ENCODE results near the gene TRMT112.

TRMT112 gene

DNA sequence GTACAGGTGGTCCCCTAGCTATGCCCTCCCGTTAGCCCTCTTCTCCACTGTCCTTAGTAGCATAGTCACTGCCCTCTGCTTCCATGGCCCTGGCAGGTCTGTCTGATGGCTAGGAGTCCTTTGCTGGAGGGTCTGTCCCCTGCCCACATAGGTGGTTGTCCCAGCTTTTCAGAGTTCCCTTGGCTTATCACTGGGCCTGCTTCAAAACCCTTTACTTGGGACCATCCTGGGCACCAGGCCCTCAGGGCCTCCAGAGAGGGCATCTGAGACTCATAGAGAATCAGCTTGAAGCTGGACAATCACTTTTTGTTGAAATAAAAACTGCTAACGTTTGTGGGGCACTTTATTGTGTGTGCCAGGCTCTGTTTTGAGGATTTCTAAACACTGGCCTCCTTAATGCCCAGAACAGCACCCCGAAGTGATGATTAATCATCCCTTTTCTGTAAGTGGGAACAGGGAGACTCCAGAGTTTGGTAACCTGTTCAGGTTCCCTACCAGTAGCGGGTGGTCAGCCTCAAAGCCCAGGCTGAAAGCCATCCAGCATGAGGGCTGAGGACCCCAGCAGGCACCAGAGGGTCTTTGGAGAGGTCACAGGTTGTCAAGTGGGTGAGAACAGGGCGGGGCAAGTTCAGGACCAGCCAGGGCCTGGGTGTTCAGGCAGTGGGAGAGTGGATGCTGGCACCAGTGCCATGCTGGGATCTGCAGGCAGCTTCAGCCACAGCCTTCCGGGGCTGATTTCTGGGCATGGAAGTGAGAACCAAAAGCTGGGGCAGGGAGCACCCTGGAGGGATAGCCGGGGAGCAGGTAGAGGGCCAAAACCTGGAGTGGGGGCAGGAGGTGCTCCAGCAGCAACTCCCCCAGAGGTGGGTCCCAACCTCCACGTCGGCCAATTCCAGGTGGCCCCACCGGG, 26.8 kb downstream of the TRMT112 start:
- no peak for DNase-seq

DNA sequence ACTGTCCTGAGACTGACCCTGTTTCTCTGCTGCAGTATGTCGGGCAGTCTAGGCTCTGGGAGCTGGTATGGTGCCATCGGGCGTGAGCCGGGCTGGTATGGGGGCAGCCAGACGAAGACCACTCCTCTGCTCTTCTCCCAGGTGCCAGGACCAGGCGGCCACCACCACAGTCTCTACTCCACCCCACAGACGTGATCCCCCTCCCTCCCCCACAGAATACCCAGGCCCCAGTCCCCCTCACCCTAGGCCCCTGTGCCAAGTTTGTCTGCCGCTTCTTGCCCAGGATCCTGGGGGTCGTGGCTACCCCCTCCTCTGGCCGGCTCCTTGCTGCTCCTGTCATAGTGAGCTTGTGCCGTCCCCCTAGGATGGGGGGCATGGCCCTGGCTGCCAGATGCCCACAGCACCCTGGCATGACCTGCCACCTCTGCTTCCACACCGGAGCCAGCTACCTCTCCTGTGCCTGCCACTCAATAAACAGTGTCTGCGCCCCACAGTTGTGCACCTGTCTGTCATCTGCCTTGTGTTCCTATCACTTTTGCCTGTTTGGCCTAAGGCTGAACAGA, 28.3 kb downstream of the TRMT112 start:
- no peak for DNase-seq

DNA sequence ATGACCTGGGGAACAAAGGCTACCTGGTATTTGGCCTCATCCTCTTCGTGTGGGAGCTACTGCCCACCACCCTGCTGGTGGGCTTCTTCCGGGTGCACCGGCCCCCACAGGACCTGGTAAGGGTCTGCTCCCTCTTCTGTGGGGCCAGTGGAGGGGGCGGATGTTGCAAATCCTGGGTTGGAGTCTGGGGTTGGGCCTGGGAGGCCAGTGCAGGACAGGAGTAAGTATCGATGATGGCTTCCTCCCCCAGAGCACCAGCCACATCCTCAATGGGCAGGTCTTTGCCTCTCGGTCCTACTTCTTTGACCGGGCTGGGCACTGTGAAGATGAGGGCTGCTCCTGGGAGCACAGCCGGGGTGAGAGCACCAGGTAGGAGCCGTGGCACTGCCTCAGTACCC, 29.0 kb downstream of the TRMT112 start:
- no peak for DNase-seq

DNA sequence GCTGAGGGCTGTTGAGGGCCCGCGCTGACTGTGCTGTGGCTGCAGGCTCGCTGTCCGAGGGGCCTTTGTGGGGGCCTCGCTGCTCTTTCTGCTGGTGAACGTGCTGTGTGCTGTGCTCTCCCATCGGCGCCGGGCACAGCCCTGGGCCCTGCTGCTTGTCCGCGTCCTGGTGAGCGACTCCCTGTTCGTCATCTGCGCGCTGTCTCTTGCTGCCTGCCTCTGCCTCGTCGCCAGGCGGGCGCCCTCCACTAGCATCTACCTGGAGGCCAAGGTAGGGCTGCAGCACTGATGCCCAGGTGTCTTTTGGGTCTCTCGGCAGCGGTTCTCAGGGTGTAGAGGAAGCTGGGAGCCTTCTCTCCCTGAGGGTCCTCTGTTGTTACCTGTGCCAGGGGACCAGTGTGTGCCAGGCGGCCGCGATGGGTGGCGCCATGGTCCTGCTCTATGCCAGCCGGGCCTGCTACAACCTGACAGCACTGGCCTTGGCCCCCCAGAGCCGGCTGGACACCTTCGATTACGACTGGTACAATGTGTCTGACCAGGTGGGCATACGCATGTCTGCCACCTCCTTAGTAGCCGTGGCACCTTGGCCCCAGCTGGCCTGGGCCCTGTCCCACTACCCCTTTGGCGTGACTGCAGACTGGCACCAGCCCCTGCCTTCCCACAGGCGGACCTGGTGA, 29.5 kb downstream of the TRMT112 start:
- no peak for DNase-seq

DNA sequence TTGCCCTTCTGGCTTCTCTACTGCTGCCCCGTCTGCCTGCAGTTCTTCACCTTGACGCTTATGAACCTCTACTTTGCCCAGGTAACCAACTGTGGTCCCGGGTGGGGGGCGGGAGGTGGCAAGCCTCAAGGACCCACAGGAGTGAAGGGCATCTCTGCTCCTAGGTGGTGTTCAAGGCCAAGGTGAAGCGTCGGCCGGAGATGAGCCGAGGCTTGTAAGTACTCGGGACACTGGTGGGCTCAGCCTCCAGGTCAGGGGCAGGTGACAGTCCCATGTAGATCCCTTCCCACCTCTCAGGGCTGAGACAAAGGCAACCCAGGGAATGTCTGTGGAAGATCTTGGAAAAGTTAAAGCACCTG, 30.6 kb downstream of the TRMT112 start:
- no peak for DNase-seq

DNA sequence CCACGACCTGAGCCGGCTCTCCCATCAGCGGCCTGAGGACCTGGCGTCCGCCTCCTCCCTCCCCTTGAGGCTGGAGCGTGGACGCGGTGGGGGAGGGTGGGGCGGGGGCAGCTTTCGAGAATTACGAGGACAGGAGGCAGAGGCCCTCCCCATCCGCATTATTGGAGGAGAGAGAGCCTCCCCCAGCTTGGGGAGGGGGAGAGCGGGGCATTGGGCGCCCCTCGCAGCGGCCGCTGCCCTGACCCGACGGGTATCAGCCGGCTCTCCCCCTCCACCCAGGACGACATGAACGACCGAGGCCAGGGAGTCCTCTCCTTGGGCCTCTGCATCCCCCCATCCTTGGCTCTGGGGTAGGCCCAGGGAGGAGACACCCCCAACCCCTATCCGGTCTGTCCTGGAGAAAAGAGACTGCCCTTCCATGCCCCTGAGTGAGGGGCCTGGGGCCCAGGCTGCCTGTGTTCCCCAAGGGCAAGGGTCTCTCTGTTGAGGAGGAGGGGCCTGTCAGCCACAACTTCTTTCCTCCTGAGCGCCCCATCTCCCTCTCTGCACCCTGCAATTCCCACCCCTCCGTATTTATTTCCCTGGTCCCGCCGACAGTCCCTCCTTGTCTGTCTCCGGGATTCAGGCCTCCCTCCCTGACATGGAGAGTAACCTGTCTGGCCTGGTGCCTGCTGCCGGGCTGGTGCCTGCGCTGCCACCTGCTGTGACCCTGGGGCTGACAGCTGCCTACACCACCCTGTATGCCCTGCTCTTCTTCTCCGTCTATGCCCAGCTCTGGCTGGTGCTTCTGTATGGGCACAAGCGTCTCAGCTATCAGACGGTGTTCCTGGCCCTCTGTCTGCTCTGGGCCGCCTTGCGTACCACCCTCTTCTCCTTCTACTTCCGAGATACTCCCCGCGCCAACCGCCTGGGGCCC, 31.2 kb downstream of the TRMT112 start:
- no peak for DNase-seq

DNA sequence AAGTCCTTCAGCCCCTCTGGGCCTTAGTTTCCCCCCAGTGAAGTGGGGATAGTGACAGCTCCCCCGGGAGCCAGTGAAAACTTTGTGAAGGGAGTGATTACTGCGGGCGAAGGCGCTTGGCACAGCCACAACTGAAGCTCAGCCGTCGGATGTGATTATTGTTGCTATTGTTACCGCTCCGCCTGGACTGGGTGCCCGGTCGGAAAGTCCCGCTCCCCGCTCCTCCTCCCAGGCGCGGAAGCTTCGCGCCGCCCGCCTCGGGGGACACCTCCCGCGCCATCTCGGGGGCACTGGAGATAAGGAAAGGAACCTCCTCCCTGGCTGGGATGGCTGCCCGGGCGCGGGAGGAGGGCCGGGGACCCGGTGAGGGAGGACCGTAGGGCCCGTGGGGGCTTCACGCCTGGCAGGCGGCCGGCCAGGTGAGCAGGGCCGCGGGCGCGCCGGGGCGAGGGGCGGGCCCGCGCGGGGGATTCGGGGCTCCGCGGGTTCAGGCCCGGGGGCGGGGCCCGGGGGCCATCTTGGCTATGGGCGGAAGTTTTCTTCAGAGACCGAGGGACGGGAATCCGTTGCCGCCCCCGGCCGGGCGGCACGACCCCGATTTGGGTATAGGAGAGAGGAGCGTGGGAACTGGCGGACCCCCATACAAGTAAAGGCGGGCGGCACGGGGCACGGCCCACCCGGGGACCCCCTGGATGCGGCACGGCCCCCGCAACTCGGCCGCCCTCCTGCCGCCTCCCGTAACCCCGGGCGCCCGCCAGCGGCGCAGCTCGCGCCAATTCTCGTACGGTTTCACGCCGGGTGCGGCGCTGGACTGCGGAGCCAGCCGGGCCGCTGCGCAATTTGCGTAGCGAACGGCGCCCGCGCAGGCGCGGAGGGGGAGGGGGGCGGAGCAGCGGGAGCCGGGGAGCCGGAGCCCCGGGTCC, 32.1 kb downstream of the TRMT112 start, which contains the start of gene GPR137:
Gene GPR137 (plus strand): TSS at position 887 of the 923 bp plus-strand sequence. CDS start 677 bp downstream, outside the sequence.
- DNase-seq: peak; percentile 91

DNA sequence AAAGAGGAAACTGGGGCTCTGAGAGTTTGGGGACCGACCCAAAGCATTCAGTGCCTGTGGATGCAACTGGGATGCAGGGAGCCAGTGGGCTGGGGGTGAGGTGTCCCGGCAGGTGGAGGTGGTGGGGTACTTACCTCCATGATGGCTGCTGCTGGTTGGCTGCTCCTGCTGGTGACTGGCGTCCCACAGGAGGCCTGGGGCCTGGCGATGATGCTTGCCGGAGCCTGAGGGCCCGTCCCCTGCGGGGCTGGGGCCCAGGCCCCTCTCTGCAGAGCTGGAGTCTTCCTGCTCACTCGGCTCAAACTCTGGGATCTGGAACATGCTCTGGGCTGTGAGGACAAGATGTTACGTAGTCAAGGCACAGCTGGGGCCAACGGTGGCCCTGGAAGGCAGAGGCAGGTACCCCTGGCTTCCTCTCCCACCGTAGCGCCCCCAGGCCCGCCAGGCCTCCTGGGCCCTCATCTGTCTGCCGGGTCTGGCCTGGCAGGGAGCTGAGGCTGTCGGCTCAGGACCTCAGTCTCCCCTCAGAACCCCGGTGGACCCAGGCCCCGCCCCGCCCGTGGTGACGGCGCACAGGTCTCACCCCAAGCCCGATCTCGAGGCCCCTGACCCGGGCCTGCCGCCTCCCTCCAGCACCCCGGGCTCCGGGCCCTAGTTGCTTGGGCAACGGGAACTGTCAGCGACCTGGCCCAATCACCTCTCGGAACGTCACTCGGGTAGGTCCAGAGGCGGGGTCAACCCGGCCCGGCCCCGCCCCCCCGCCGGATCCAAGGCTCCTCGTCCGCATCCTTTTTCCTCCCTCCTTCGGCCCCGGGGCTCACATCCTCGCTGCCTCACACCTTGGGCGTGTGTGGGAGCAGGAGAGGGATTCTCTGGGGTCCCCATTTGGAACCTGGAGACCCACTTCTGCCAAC, 33.1 kb downstream of the TRMT112 start, which contains the start of gene BAD:
Gene BAD (minus strand): TSS at position 618 of the 914 bp plus-strand sequence. CDS start 297 bp downstream, at position 321.
- peak; percentile 92 for DNase-seq

DNA sequence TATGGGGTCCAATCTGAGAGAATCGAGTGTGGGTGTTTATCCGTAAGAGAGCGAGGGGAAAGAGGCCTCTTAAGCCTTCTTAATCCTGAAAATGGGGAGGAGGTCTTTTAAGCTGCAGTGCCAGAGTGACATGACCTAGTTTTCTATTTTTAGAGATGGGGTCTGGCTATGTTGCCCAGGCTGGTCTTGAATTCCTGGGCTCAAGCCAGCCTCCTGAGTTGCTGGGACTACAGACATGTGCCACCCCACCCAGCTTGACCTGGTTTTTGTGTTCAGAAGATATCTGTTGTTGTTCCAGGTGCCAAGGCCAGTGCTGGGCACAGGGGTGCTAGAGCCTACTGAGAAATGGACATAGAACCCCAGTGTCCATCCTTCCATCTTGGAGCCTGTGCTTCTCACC, 34.3 kb downstream of the TRMT112 start:
- DNase-seq: no peak

DNA sequence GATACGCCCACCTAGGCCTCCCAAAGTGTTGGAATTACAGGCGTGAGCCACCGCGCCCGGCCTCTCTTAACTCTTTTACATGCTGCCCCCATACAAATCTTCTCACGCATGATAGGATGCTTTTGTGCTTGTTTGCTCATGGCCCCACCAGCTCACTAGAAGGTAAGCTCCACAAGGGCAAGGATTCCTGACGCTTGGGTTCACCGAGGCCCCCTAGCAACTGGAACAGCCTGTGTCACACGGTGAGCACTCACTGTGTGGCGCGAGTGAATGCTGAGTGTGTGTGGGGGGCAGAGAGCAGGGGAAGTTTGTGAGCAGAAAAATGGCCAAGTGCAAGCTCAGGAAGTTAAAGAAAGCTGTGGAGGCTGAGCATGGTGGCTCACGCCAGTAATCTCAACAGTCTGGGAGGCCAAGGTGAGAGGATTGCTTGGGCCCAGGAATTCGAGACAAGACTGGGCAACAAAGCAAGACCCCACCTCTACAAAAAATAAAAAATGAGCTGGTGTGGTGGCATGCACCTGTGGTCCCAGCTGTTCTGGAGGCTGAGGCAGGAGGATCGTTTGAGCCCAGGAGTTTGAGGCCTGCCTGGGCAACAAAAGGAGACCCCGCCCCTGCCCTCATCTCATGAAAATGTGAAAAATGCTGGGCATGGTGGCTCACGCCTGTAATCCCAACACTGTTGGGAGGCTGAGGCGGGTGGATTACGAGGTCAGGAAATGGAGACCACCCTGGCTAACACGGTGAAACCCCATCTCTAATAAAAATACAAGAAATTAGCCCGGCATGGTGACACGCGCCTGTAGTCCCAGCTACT, 35.2 kb downstream of the TRMT112 start:
- DNase-seq: no peak

DNA sequence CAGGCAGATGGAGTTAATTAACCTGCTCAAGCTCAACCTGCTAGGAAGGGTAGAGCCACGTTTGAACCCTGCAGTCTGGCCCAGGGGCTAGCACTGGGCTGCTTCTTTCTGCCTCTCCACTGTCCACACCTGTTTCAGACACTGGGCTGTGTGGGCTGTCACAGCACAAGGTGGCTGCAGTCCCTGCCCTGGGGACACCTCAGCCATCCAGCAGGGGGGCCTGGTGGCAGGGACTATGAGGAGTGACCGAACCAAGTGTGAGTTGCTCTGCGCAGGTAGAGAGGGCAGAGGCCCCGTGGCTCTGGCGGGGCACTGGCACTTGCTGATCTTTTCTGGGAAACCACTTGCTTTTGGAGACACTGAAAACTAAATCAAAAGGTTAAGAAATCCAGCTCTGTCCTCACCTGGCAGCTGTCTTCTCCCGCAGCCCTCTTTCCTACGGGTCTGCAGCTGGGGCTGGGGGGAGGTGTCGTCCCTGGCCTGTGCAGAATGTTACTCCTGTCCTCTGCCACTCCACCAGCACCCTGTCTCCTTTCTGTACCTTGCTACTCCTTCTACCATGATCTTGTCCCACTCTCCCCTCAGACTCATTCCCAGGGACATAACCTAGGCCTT, 38.7 kb downstream of the TRMT112 start:
- no peak for DNase-seq

DNA sequence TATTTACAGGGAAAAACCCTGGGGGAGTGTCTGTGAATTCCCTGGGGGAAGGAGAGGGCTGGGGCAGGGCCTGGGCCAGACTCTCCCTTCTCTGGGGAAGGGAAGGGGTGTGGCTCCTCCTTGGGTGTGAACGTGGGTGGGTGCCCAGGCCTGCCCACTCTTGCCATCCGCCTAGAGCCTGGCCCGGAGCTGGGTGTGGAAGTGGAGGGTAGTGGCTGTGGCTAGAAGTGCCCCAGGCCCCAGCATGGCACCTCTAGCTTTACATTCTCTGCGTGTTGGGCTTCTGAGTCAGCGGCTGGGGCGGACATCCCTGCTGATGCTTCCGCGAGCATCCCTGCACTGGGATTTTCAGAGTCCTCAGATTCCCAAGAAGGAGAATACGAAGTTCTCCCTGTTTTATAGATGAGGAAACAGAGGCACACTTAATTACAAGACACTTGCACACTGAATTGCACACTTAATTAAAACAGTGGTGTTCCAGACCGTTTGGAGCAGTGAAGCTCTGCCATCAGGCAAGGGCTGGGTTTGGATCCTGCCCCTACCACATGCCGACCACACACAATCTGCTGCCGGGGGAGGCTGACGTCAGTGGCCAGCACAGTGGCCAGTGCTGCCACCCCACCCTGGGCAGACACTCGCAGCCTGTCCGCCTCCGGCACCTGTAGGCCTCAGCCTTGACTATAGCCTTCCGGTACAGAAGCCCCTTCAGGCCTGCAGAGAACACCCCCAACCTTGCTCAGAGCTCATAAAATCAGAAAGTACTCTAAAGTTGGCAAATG, 40.5 kb downstream of the TRMT112 start:
- DNase-seq: no peak

DNA sequence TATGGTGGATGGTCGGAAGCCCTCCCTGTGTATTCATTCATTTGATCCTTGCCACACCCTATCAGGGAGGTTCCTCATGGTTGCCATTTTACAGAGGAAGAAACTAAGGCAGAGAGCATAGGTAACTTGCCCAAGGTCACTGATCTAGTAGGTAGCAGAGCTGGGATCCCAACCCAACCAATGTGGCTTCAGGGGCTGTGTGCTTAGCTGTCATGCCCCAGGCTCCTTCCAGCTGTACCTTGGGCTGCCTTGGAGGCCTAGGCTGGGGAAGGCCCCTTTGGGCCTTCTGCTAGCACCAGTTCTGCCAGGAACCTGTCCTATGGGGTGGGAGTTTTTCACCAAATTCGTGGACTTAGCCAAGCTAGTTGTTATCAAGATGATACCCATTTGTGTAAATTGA, 41.5 kb downstream of the TRMT112 start:
- DNase-seq: no peak

DNA sequence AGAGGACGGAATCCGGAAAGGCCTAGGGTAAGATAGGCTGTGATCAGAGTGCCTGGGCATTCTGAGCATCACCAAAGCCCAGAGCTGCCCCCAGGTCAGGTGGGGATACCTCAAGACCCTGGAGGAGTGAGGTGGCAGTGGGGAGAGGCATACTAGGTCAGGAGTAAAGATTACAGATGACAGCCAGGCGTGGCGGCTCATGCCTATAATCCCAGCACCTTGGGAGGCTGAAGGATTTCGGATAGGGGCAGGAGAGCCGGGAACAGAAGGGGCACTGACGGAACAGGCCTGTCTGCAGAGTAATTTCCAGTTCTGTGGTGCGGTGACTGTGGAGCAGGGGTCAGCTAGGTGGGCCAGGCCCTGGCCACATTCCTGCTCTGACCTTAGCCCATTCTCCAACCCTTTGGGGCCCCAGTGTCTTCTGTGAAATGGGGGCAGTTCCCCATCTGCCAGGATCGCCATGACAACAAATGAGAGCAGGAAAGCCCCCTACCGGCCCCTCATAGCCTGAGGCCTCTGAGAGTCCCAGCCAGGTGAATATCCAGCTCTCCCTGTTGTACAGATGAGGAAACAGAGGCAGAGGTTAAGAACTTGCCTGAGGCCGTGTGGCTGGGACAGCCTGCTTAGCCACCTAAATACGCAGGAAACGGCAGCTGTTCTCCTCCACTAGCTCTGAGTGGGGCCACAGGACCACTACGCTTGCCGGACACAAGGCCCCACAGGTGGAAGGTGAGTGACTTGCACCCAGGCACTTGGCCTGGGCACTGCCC, 42.1 kb downstream of the TRMT112 start:
- DNase-seq: no peak

DNA sequence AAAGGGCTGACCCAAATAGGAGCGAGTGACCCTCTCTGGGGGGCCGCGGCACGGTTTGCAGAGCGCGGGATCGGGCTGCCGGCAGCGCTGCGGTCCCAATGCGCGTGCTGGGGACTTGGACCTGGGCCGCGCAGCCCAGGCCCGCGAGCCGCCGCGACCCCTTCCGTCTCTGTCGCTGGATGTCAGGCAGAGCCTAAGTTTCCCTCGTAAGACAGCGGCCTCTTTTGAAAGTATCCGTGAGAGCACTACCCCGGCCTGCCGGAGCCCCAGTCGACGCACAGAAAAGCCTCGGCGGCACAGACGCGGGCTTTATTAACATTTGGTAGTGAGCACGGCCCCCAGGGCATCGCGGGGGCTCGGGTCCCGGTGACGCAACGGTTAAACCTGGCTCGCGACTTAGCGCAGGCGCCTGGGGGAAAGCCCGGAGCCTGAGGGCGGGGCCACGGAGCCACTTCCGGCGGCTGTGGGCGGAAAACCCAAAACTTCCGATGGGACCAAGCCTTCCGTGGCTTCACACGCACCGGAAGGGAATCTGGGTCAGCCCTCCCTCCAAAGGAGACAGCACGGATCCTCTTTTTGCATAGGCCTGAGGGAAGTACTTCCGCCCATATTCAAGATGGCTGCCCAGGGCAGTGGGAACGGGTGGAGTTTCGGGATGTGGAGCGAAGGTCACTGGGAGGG, 47.7 kb downstream of the TRMT112 start:
- DNase-seq: peak; percentile 97

DNA sequence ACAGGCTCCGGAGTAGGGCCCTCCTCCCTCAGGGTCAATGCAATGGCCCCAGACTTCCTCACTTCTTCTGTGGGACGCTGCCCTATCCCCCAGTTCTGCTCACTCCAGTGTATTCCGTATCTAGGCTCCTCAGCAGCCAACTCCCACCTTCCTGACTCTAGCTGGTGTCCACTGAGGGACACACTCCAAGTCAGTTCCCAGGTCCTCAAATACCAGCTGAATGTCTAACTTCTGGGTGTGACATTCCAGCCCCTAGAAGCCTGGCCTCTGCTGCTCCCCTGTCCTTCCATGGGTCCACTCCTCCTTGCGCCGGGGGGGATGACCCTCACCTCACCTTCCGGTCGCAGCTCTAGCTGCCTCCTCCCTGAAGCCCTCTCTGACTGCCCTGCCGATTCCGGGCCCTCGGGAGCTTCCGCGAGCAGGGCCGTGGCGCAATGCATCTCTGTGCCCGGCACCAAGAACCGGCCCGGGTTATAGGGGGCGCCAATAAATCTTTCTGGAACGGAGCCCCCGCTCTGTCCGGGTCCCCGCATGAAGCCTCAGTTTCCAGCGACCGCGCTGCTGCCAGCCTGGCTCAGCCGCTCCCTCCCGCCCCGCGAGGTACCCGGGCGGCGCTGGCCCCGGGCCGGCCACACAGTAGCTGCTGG, 48.3 kb downstream of the TRMT112 start:
- peak; percentile 29 for DNase-seq

All from activated gamma-delta T cell treated with Interleukin-2 at 50 U/mL for 16 hours (primary cell).